Measurements from ENCODE around the gene SAMSN1.

DNA sequence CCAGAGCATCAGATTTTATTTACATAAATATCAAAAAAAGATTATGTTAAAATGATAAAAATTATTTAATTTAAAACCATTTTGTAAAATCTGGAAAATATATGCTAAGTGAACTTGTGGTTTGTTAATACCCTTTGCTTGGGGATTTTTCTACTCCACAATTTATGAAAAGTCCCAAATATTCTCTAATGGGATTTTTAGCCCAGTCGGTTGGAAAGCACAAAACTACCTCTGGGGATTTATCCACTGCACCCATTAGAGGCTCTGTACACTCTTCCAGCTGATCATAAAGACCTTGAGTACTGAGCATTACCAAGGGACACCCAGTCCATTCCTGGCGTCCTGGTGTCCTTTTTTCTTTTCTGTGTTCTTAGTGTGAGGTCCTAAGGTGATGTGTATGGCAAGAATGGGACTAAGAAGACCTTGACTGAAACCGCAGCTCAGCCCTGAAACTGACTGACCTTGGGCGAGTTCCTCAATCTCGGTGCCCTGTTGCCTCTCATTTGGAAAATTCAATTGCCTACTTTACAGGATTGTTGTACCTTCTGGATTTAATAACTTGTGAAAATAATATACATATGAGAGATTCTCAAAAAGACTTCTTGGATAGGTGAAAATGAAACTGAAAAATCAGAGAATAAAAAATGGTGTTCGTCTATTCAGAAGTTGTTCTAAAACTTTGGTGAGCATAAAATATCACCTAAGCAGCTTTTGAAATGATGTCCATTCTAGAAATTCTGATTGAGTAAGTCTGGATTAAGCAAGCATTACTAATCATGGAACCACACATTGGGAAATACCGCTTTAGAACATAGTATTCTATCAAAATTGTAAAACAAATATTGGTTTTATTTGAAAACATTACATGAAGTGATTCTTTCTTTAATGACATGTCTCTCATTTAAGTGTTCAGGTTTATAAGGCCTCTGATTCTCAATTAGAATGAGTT, 21.5 kb upstream of the SAMSN1 start:
- TF ChIP-seq RFX5 (IDR thresholded peaks at IDR 0.05; ENCODE audit: low read depth, low read length) (no peak), L3MBTL2 (IDR thresholded peaks at IDR 0.05) (no peak), MXI1 (IDR thresholded peaks at IDR 0.05; ENCODE audit: low read depth, low read length) (no peak), DACH1 (IDR thresholded peaks at IDR 0.05; ENCODE audit: partially characterized antibody) (no peak)
- TF ChIP-seq, protein P1, sequence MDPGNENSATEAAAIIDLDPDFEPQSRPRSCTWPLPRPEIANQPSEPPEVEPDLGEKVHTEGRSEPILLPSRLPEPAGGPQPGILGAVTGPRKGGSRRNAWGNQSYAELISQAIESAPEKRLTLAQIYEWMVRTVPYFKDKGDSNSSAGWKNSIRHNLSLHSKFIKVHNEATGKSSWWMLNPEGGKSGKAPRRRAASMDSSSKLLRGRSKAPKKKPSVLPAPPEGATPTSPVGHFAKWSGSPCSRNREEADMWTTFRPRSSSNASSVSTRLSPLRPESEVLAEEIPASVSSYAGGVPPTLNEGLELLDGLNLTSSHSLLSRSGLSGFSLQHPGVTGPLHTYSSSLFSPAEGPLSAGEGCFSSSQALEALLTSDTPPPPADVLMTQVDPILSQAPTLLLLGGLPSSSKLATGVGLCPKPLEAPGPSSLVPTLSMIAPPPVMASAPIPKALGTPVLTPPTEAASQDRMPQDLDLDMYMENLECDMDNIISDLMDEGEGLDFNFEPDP (CRISPR knock-in tag; IDR thresholded peaks at IDR 0.05) = no peak

Measured in K562 (cell line).